A673 (cell line): ENCODE results near the gene BGN.

Source experiments
- CTCF ChIP-seq: fragments of 300-800, 200-600 bp; sonication (generic); conservative IDR thresholded peaks from 2 replicates; pipeline ENCODE4 v1.5.1; 2017; ENCODE audit warnings: low read depth, mild to moderate bottlenecking, antibody characterized with exemption, low read length, moderate library complexity, mixed read lengths
- EZH2 ChIP-seq: fragments of 200-600 bp; sonication (generic); IDR thresholded peaks from 2 replicates; pipeline ENCODE4 v1.6.1; 2017; ENCODE audit warnings: borderline replicate concordance, low read depth, mild to moderate bottlenecking, mixed read lengths, antibody characterized with exemption, low read length; ENCODE audit not compliant: poor library complexity, severe bottlenecking

GRCh38 chrX:153519569-153520286, 24.9 kb downstream of the BGN start:
- no peak for TF ChIP-seq CTCF
- no peak for TF ChIP-seq EZH2
